Mesendoderm (in vitro differentiated cells): ENCODE measurements around the gene ZBTB17. TPM values are rescaled to one million over a fixed set of nuclear protein-coding genes. Genes with fewer than 3 reads are reported as not detected.
A peak's percentile ranks its signal among the peaks of the same experiment; 100 is the strongest.
"Not testable (repeated sequence)": the region's sequence is repeated elsewhere in the genome, so short reads cannot be mapped to it uniquely, and the experiment has no call there.

ENCODE experiments used
- DNase-seq: peaks from one replicate; pipeline ENCODE4 v3.0.0; 2013
- H2AK5ac ChIP-seq: 2 replicates; pipeline ENCODE4 v1.6.1; 2013; ENCODE audit warnings: low read length, inconsistent platforms
- H2BK120ac ChIP-seq: 2 replicates; pipeline ENCODE4 v1.6.1; 2013; ENCODE audit warnings: low read depth, mild to moderate bottlenecking, low read length, moderate library complexity, mixed read lengths
- H2BK15ac ChIP-seq: replicated peaks from 2 replicates; pipeline ENCODE4 v1.6.1; 2013; ENCODE audit warnings: low read depth, mild to moderate bottlenecking, moderate library complexity
- H2BK5ac ChIP-seq: 2 replicates; pipeline ENCODE4 v1.6.1; 2013; ENCODE audit warnings: low read length, inconsistent platforms
- H3K18ac ChIP-seq: 2 replicates; pipeline ENCODE4 v1.6.1; 2013; ENCODE audit warnings: mild to moderate bottlenecking, low read length, mixed read lengths
- H3K23ac ChIP-seq: one replicate; pipeline ENCODE4 v1.6.1; 2013; ENCODE audit warnings: low read length
- H3K27ac ChIP-seq: 2 replicates; pipeline ENCODE4 v1.5.1; 2013; ENCODE audit warnings: low read depth, mild to moderate bottlenecking, inconsistent platforms, low read length, moderate library complexity
- H3K27me3 ChIP-seq: 2 replicates; pipeline ENCODE4 v1.6.1; 2013; ENCODE audit warnings: low read length, control low read depth, mild to moderate bottlenecking, inconsistent platforms; ENCODE audit not compliant: insufficient read depth, poor library complexity
- H3K36me3 ChIP-seq: 2 replicates; pipeline ENCODE4 v1.6.1; 2013; ENCODE audit warnings: low read length, inconsistent platforms; ENCODE audit not compliant: control insufficient read depth, insufficient read depth
- H3K4ac ChIP-seq: one replicate; pipeline ENCODE4 v1.6.1; 2013; ENCODE audit warnings: low read depth, mild to moderate bottlenecking, low read length, moderate library complexity
- H3K4me1 ChIP-seq: 2 replicates; pipeline ENCODE4 v1.6.1; 2013; ENCODE audit warnings: low read depth, low read length, inconsistent platforms; ENCODE audit not compliant: control insufficient read depth
- H3K4me2 ChIP-seq: 2 replicates; pipeline ENCODE4 v1.6.1; 2013; ENCODE audit warnings: low read length
- H3K4me3 ChIP-seq: 2 replicates; pipeline ENCODE4 v1.5.1; 2013; ENCODE audit warnings: mild to moderate bottlenecking, low read length
- H3K56ac ChIP-seq: one replicate; pipeline ENCODE4 v1.6.1; 2013; ENCODE audit warnings: low read length
- H3K79me1 ChIP-seq: 2 replicates; pipeline ENCODE4 v1.6.1; 2013; ENCODE audit warnings: low read length, inconsistent platforms
- H3K79me2 ChIP-seq: 2 replicates; pipeline ENCODE4 v1.6.1; 2013; ENCODE audit warnings: mild to moderate bottlenecking, low read length; ENCODE audit not compliant: control insufficient read depth, insufficient read depth
- H3K9ac ChIP-seq: 2 replicates; pipeline ENCODE4 v1.6.1; 2013; ENCODE audit warnings: low read length, inconsistent platforms
- H4K5ac ChIP-seq: one replicate; pipeline ENCODE4 v1.6.1; 2013; ENCODE audit warnings: low read length
- H4K8ac ChIP-seq: one replicate; pipeline ENCODE4 v1.6.1; 2013; ENCODE audit warnings: low read depth, mild to moderate bottlenecking, control low read depth, low read length, moderate library complexity
- WGBS: extraction: QIAGEN DNeasy Blood & Tissue Kit; methylation state at CpG from one replicate; pipeline ENCODE4 v1.1.7; 2013; ENCODE audit warnings: low lambda C conversion rate, missing lambda C conversion rate; ENCODE audit not compliant: insufficient coverage; ENCODE audit errors: extremely low coverage; 5-methylcytosine and 5-hydroxymethylcytosine counted together
- polyA plus RNA-seq, 2 experiments: library from polyadenylated mRNA; stranded (reverse); fragments of 200-250 nt; gene quantifications; one replicate each; pipeline ENCODE4 v1.2.3, GENCODE V29; 2013

The ZBTB17 gene
- 16.0 TPM for polyA plus RNA-seq (2013, experiment 1 of 2)
- 15.4 TPM for polyA plus RNA-seq (2013, experiment 2 of 2)

GRCh38 chr1:15975805-15976680 is at the start of gene ZBTB17:
Gene ZBTB17, minus strand, starts transcription at chr1:15976101. Its CDS starts 27,606 bp downstream, at chr1:15948495.
- H4K5ac ChIP-seq = peak within 1 kb of the TSS; percentile 88
- peaks cover 6% of the 10 kb centered on the region for H3K79me1 ChIP-seq
- no peak within 1 kb of the TSS for H3K23ac ChIP-seq
- peak within 1 kb of the TSS; percentile 92 for H3K9ac ChIP-seq
- H3K18ac ChIP-seq = peak within 1 kb of the TSS; percentile 82
- no peak within 1 kb of the TSS for H2BK15ac ChIP-seq
- H3K56ac ChIP-seq = peak within 1 kb of the TSS; percentile 98
- peak within 1 kb of the TSS; percentile 7 for H4K8ac ChIP-seq
- no peak within 1 kb of the TSS for H2AK5ac ChIP-seq
- peaks cover 3% of the 10 kb centered on the region for H3K4me1 ChIP-seq
- H3K27me3 ChIP-seq = no peaks in the 10 kb centered on the region
- peak within 1 kb of the TSS; percentile 95 for H3K4me2 ChIP-seq
- no CpG with 5 or more reads among the region's 47 CpGs for WGBS
- peak within 1 kb of the TSS; percentile 25 for H3K27ac ChIP-seq
- H2BK5ac ChIP-seq = no peak within 1 kb of the TSS
- peak within 1 kb of the TSS; percentile 91 for H3K4me3 ChIP-seq
- DNase-seq = peak; percentile 96
- H3K4ac ChIP-seq = no peak within 1 kb of the TSS
- no peaks in the 10 kb centered on the region for H3K79me2 ChIP-seq
- H2BK120ac ChIP-seq = no peak within 1 kb of the TSS
- no peaks in the 10 kb centered on the region for H3K36me3 ChIP-seq

GRCh38 chr1:16023050-16023653 is 47.3 kb upstream of the ZBTB17 start:
- Histone ChIP-seq H3K56ac (no peak overlapping the region), H3K27me3 (no peaks in the 10 kb centered on the region), H3K18ac (no peak overlapping the region), H2AK5ac (no peak overlapping the region), H3K79me2 (no peaks in the 10 kb centered on the region), H4K8ac (no peak overlapping the region), H3K23ac (no peak overlapping the region), H4K5ac (no peak overlapping the region), H3K4me3 (no peak overlapping the region), H2BK15ac (no peak overlapping the region), H2BK120ac (no peak overlapping the region), H3K9ac (no peak overlapping the region), H3K4ac (no peak overlapping the region), H3K79me1 (no peaks in the 10 kb centered on the region), H3K4me1 (no peaks in the 10 kb centered on the region), H3K4me2 (no peak overlapping the region), H3K27ac (no peak overlapping the region), H3K36me3 (no peaks in the 10 kb centered on the region), H2BK5ac (no peak overlapping the region)
- no CpG with 5 or more reads among the region's 7 CpGs for WGBS
- no peak for DNase-seq

GRCh38 chr1:16022393-16022792 is 46.5 kb upstream of the ZBTB17 start:
- Histone ChIP-seq H3K4me3 (no peak overlapping the region), H3K4ac (no peak overlapping the region), H3K56ac (no peak overlapping the region), H3K36me3 (no peaks in the 10 kb centered on the region), H3K23ac (no peak overlapping the region), H2BK5ac (no peak overlapping the region), H3K79me2 (no peaks in the 10 kb centered on the region), H3K4me2 (no peak overlapping the region), H3K27me3 (no peaks in the 10 kb centered on the region), H4K8ac (no peak overlapping the region), H3K9ac (no peak overlapping the region), H2BK120ac (no peak overlapping the region), H3K79me1 (no peaks in the 10 kb centered on the region), H3K18ac (no peak overlapping the region), H4K5ac (no peak overlapping the region), H2BK15ac (no peak overlapping the region), H2AK5ac (no peak overlapping the region), H3K4me1 (no peaks in the 10 kb centered on the region), H3K27ac (no peak overlapping the region)
- no CpG with 5 or more reads among the region's 11 CpGs for WGBS
- no peak for DNase-seq

- Histone ChIP-seq H2BK5ac (no peak within 1 kb of the TSS), H3K4me1 (no peaks in the 10 kb centered on the region), H3K4me3 (no peak within 1 kb of the TSS), H4K5ac (no peak within 1 kb of the TSS), H3K36me3 (no peaks in the 10 kb centered on the region), H3K79me1 (no peaks in the 10 kb centered on the region), H2AK5ac (no peak within 1 kb of the TSS), H2BK120ac (no peak within 1 kb of the TSS), H3K4ac (no peak within 1 kb of the TSS), H3K56ac (no peak within 1 kb of the TSS), H3K27ac (no peak within 1 kb of the TSS), H3K18ac (no peak within 1 kb of the TSS), H3K27me3 (no peaks in the 10 kb centered on the region), H3K9ac (no peak within 1 kb of the TSS), H2BK15ac (no peak within 1 kb of the TSS), H4K8ac (no peak within 1 kb of the TSS), H3K4me2 (no peak within 1 kb of the TSS), H3K23ac (no peak within 1 kb of the TSS), H3K79me2 (no peaks in the 10 kb centered on the region)
- WGBS = no CpG with 5 or more reads among the region's 6 CpGs
- DNase-seq = no peak
Measured at GRCh38 chr1:16021681-16022080, 45.8 kb upstream of the ZBTB17 start, which contains the start of gene CLCNKA. Gene CLCNKA, plus strand, starts transcription at chr1:16022036. Its CDS starts 584 bp downstream, at chr1:16022620.

- not testable (repeated sequence) for H4K8ac ChIP-seq, H2AK5ac ChIP-seq, H3K18ac ChIP-seq, H3K27me3 ChIP-seq, H4K5ac ChIP-seq, H3K36me3 ChIP-seq, H3K4me3 ChIP-seq, H3K4me1 ChIP-seq, H3K9ac ChIP-seq, H3K27ac ChIP-seq, DNase-seq, H3K79me1 ChIP-seq, H2BK120ac ChIP-seq, H3K23ac ChIP-seq, H2BK5ac ChIP-seq, H3K56ac ChIP-seq, H3K4me2 ChIP-seq, H3K79me2 ChIP-seq, H3K4ac ChIP-seq, H2BK15ac ChIP-seq
- no CpG with 5 or more reads among the region's 9 CpGs for WGBS
Measured at GRCh38 chr1:16020878-16021277, 45.0 kb upstream of the ZBTB17 start.
